PC-9 (cell line): ENCODE results near the gene TMEM161A.

Experiments used
- EZH2 ChIP-seq: fragments of 200-600 bp; sonication (generic); IDR thresholded peaks from 2 replicates; pipeline ENCODE4 v1.8.0; 2017; ENCODE audit warnings: antibody characterized with exemption, low read depth
- TF ChIP-seq, protein P1 (sequence below): fragments of 200-600 bp; sonication (generic); conservative IDR thresholded peaks from 2 replicates; pipeline ENCODE4 v1.6.1; 2017; ENCODE audit warnings: mixed run types, antibody characterized with exemption, mild to moderate bottlenecking, moderate library complexity

DNA sequence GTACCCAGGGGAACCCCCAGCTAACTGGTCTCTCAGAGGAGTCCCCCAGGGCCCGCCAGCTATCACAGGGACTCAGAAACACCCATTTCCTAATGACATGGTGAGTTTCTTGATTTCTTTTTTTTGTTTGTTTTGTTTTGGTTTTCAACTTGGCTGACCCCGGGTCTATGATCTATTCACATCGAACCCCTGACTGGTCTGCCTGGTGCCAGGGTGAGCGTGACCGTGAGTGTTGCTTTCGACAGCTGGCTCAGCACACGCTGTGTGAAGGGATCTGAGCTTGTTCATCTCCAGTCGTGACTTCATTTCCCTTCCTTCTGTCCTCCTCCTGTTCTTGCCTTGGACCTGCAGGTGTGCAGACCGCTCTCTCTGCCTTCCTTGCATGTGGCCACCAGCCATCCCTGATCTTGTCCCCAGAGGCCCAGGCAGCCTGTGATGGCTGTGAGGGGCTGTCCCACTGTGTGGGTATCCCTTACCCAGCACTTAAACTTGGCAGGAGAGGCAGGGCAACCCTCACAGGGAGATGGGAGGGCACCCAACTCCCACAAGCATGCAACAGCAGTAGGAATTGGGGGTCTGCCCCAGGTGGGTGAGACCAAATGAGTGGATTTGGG is 26.2 kb downstream of the TMEM161A start:
- TF ChIP-seq, protein P1, sequence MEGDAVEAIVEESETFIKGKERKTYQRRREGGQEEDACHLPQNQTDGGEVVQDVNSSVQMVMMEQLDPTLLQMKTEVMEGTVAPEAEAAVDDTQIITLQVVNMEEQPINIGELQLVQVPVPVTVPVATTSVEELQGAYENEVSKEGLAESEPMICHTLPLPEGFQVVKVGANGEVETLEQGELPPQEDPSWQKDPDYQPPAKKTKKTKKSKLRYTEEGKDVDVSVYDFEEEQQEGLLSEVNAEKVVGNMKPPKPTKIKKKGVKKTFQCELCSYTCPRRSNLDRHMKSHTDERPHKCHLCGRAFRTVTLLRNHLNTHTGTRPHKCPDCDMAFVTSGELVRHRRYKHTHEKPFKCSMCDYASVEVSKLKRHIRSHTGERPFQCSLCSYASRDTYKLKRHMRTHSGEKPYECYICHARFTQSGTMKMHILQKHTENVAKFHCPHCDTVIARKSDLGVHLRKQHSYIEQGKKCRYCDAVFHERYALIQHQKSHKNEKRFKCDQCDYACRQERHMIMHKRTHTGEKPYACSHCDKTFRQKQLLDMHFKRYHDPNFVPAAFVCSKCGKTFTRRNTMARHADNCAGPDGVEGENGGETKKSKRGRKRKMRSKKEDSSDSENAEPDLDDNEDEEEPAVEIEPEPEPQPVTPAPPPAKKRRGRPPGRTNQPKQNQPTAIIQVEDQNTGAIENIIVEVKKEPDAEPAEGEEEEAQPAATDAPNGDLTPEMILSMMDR, result no peak
- no peak for TF ChIP-seq EZH2
